Thyroid gland (tissue), 4 donors: ENCODE results near the gene ZDHHC17.

Source experiments
- CTCF ChIP-seq, 6 experiments: fragments of 200-600 bp in 3 of 6; fragments of 450-650 bp in 3 of 6; sonication (generic) in 3 of 6; IDR thresholded peaks; one replicate each; pipeline ENCODE4 v1.5.1; 2016 to 2019; ENCODE audit warnings: antibody characterized with exemption in 6 of 6, mild to moderate bottlenecking in 2 of 6, inconsistent platforms in 1 of 6, moderate library complexity in 1 of 6
- POLR2A ChIP-seq, 2 donors: fragments of 450-650 bp; IDR thresholded peaks; one replicate each; pipeline ENCODE4 v1.6.1; 2017; ENCODE audit warnings: antibody characterized with exemption in 2 of 2, mild to moderate bottlenecking in 2 of 2, moderate library complexity in 1 of 2

GRCh38 chr12:76789335-76790050, 25.6 kb downstream of the ZDHHC17 start:
- TF ChIP-seq POLR2A (IDR thresholded peaks at IDR 0.05), result no peak
- no peak for TF ChIP-seq CTCF (IDR thresholded peaks at IDR 0.05)
